Panc1 (cell line): Measurements from ENCODE around the gene ARHGAP45. TPM values are rescaled to one million over a fixed set of nuclear protein-coding genes. Genes with fewer than 3 reads are reported as not detected.

Source experiments
- ATAC-seq: fragments of 200-7000 bp; cut with Tn5 transposase; 2 replicates; pipeline ENCODE4 v1.9.1; 2020; ENCODE audit warnings: mild to moderate bottlenecking, moderate library complexity
- BruUV-seq: library from RNA; stranded (reverse); fragments of 400-500 nt; replicated peaks from 2 replicates; lab custom pipeline; 2021; lab: Mats Ljungman, UMichigan
- CTCF ChIA-PET: fragments of 300-600 bp; sonication (Branson Sonifier 250); formaldehyde crosslinking; loops from one replicate; lab custom pipeline; 2022; ENCODE audit warnings: antibody characterized with exemption; lab: Charles Lee
- POLR2A ChIA-PET: fragments of 300-600 bp; sonication (Branson Sonifier 250); formaldehyde crosslinking; loops from one replicate; lab custom pipeline; 2022; ENCODE audit warnings: antibody characterized with exemption; lab: Charles Lee
- DNase-seq: peaks from one replicate; pipeline ENCODE4 v3.0.0-alpha.2; 2010; ENCODE audit warnings: low read depth, low spot score
- H3K27ac ChIP-seq: 2 replicates; pipeline ENCODE4 v1.5.1; 2011; ENCODE audit warnings: mild to moderate bottlenecking, low read length, inconsistent platforms
- H3K27me3 ChIP-seq: fragments of 200-500 bp; sonication (Bioruptor generic); 2 replicates; pipeline ENCODE4 v1.6.0; 2014; ENCODE audit warnings: low read length, inconsistent platforms; ENCODE audit not compliant: control insufficient read depth, insufficient read depth
- H3K36me3 ChIP-seq: fragments of 200-500 bp; sonication (Bioruptor generic); 2 replicates; pipeline ENCODE4 v1.5.1; 2014; ENCODE audit warnings: inconsistent platforms, mild to moderate bottlenecking, low read length, moderate library complexity; ENCODE audit not compliant: control insufficient read depth, insufficient read depth
- H3K4me1 ChIP-seq: 2 replicates; pipeline ENCODE4 v1.5.1; 2011; ENCODE audit warnings: inconsistent platforms, mild to moderate bottlenecking, low read length, moderate library complexity; ENCODE audit not compliant: control insufficient read depth, insufficient read depth
- H3K4me3 ChIP-seq, 2 experiments: 2 replicates each; pipeline ENCODE4 v1.5.1; 2011 to 2012; ENCODE audit warnings: low read depth in 2 of 2, low read length in 2 of 2, mild to moderate bottlenecking in 2 of 2, inconsistent platforms in 1 of 2, moderate library complexity in 1 of 2
- H3K9me3 ChIP-seq: fragments of 200-500 bp; sonication (Bioruptor generic); 2 replicates; pipeline ENCODE4 v1.5.1; 2014; ENCODE audit warnings: low read depth, mild to moderate bottlenecking, inconsistent platforms, low read length, moderate library complexity; ENCODE audit not compliant: control insufficient read depth, insufficient read depth
- CTCF ChIP-seq: fragments of 450-650 bp; IDR thresholded peaks from 2 replicates; pipeline ENCODE4 v1.5.1; 2017; ENCODE audit warnings: mild to moderate bottlenecking
- POLR2AphosphoS5 ChIP-seq: IDR thresholded peaks from 2 replicates; pipeline ENCODE4 v1.6.1; 2012; ENCODE audit warnings: mild to moderate bottlenecking, low read depth, low read length, moderate library complexity
- REST ChIP-seq, 2 experiments: IDR thresholded peaks; 2 replicates each; pipeline ENCODE4 v1.6.1; 2011 to 2012; ENCODE audit warnings: low read depth in 2 of 2, control low read depth in 1 of 2, low read length in 1 of 2, mild to moderate bottlenecking in 1 of 2, moderate library complexity in 1 of 2; ENCODE audit not compliant: insufficient read depth in 1 of 2
- SIN3A ChIP-seq: IDR thresholded peaks from 2 replicates; pipeline ENCODE4 v1.6.1; 2012; ENCODE audit warnings: low read depth, mild to moderate bottlenecking, low read length, moderate library complexity, borderline replicate concordance; ENCODE audit not compliant: insufficient read depth
- TCF7L2 ChIP-seq: IDR thresholded peaks from 2 replicates; pipeline ENCODE4 v1.6.1; 2011; ENCODE audit warnings: mild to moderate bottlenecking, low read depth, low read length, inconsistent platforms
- in situ Hi-C: cut with HindIII; loops from 2 replicates; pipeline ENCODE4 v1.10.0; 2016; ENCODE audit warnings: low sequenced_read_pairs, low pct_unique_long_range_greater_than_20kb
- intact Hi-C: fragments of 100-400 bp; cut with micrococcal nuclease; formaldehyde crosslinking; loops from one replicate; pipeline ENCODE4 v1.10.0; 2022; ENCODE audit not compliant: unreplicated experiment
- total RNA-seq: library from RNA; stranded (reverse); gene quantifications from one replicate; pipeline ENCODE4 v1.2.1, GENCODE V29; 2021; ENCODE audit not compliant: unreplicated experiment

ARHGAP45 gene
- total RNA-seq, 1 experiment from 2014 or later, result 27.8 TPM

- H3K4me1 ChIP-seq, result peaks cover 32% of the 10 kb centered on the region
- no peaks in the 10 kb centered on the region for H3K27me3 ChIP-seq
- POLR2A ChIA-PET, result no interaction called here
- BruUV-seq, result no TSS peak
- TF ChIP-seq SIN3A (no peak), TCF7L2 (no peak), REST (IDR thresholded peaks at IDR 0.05; ENCODE audit: insufficient read depth in 1 of 2, low read depth in 2 of 2, low read length in 1 of 2) (no peak), POLR2AphosphoS5 (no peak), CTCF (no peak)
- intact Hi-C loops, result no loop called here
- ATAC-seq, result no peak; the same call in 1 of the 2 replicates
- CTCF ChIA-PET, result no interaction called here
- H3K9me3 ChIP-seq, result no peaks in the 10 kb centered on the region
- DNase-seq, result no peak
- H3K4me3 ChIP-seq, result peak overlapping the region in 1 of 2 experiments; percentile 21; a peak in 2 of 4 replicates
- H3K36me3 ChIP-seq, result no peaks in the 10 kb centered on the region; the same call in 1 of the 2 replicates
- H3K27ac ChIP-seq, result peak overlapping the region; percentile 79
- in situ Hi-C loops, result no loop called here
These were observed 64.1 kb downstream of the ARHGAP45 start for GRCh38 chr19:1130771-1131717.

- intact Hi-C loops, result no loop called here
- peak overlapping the region; percentile 79 for H3K27ac ChIP-seq
These were observed 65.0 kb downstream of the ARHGAP45 start for GRCh38 chr19:1131718-1132551.

More at GRCh38 chr19:1131718-1132551, 65.0 kb downstream of the ARHGAP45 start:
- CTCF ChIA-PET, result no interaction called here
- H3K9me3 ChIP-seq, result no peaks in the 10 kb centered on the region
- H3K4me1 ChIP-seq, result peaks cover 39% of the 10 kb centered on the region
- no peaks in the 10 kb centered on the region; the same call in 1 of the 2 replicates for H3K36me3 ChIP-seq
- H3K27me3 ChIP-seq, result no peaks in the 10 kb centered on the region
- ATAC-seq (peak; percentile 31; the same call in 1 of the 2 replicates), DNase-seq (no peak)
- peak overlapping the region in 1 of 2 experiments; percentile 21; a peak in 2 of 4 replicates for H3K4me3 ChIP-seq
- no peak for TF ChIP-seq POLR2AphosphoS5
- POLR2A ChIA-PET, result no interaction called here
- BruUV-seq, result no TSS peak
- in situ Hi-C loops, result no loop called here
